Mesothelial cell of epicardium (in vitro differentiated cells): ENCODE results near the gene PCNX2. TPM values are rescaled to one million over a fixed set of nuclear protein-coding genes. Genes with fewer than 3 reads are reported as not detected.

ENCODE experiments used
- DNase-seq, 2 experiments: peaks; one replicate each; pipeline ENCODE4 v3.0.0; 2021; ENCODE audit warnings: low spot score in 2 of 2; ENCODE audit not compliant: unreplicated experiment in 2 of 2
- H3K27ac Mint-ChIP-seq: 2 replicates; pipeline ENCODE4 v1.8.0; 2021; ENCODE audit warnings: mixed read lengths
- H3K27me3 Mint-ChIP-seq: 2 replicates; pipeline ENCODE4 v1.8.0; 2021; ENCODE audit warnings: low read depth, mixed read lengths
- H3K36me3 Mint-ChIP-seq: 2 replicates; pipeline ENCODE4 v1.8.0; 2021; ENCODE audit warnings: mixed read lengths
- H3K4me1 Mint-ChIP-seq: 2 replicates; pipeline ENCODE4 v1.8.0; 2021; ENCODE audit warnings: mixed read lengths
- H3K4me3 Mint-ChIP-seq: 2 replicates; pipeline ENCODE4 v1.8.0; 2021; ENCODE audit warnings: mild to moderate bottlenecking, moderate library complexity, mixed read lengths
- H3K9me3 Mint-ChIP-seq: 2 replicates; pipeline ENCODE4 v1.8.0; 2021; ENCODE audit warnings: mixed read lengths
- CTCF ChIP-seq: fragments of 200-600 bp; sonication (generic); IDR thresholded peaks from one replicate; pipeline ENCODE4 v1.5.0; 2021; ENCODE audit warnings: antibody characterized with exemption; ENCODE audit not compliant: unreplicated experiment
- total RNA-seq: library from RNA; stranded (reverse); gene quantifications from 3 replicates; pipeline ENCODE4 v1.2.1, GENCODE V29; 2021

PCNX2 gene
- total RNA-seq, 1 donor from 2014 or later, result 28.4 TPM

DNA sequence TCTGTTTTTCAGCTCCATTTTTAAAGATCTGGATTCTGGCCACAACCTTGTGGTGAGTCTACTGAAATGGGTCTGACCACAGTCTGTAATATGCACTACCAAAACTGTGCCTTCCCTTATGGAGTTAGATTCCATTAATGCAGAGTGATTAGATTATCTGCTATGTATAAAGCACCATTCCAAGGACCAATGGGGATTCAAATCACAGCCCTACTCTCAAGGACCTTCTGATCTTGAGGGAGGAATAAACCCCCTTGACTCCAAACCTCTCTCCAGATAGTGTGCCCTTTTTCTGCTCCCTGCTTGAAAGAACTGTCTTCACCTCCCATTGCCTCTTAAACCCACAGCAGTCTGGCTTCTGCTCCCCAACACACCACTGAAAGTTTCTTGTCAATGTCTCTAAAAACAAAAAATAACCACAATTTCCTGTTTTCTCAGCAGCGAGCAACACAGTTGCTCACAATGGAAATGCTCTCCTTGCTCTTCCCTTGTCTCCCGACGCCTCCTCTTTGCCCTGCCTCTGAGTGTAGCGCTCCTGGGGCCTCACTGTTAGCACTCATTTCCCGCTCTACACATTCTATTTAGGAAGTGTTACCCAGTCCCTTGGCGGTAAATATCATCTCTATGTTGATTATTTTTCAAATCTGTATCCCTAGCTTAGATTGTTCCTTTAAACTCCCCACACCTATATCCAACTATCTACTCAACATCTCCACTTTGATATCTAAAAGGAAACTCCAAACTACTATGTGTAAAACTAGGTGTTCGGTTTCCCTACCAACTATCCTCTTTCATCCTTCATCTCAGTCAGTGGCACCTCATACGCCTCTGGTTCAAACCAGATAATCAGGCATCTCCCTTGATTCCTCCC, 13.6 kb downstream of the PCNX2 start:
- Mint-ChIP-seq H3K36me3 (no peaks in the 10 kb centered on the region), H3K4me3 (no peak overlapping the region), H3K27me3 (no peaks in the 10 kb centered on the region), H3K4me1 (peaks cover 7% of the 10 kb centered on the region), H3K9me3 (peaks cover 4% of the 10 kb centered on the region), H3K27ac (no peak overlapping the region)
- TF ChIP-seq CTCF, result no peak
- no peak for DNase-seq

DNA sequence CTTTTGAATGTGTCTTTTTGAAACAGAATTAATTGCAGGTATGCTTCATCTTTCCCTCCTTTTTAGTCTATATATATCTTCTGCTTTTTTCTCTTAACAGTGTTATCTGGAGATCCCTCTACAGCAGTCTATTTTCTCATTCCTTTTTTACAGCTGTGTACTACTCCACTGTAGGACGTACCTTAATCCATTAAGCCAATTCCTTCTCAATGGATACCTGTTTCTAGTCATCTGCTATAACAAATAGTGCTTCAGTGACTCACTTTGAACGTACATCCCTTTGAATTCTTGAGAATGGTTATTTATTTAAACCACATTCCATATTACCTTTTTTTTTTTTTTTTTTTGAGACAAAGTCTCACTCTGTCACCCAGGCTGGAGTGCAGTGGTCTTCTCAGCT, 15.6 kb downstream of the PCNX2 start:
- Mint-ChIP-seq H3K27ac (no peak overlapping the region), H3K27me3 (no peaks in the 10 kb centered on the region), H3K4me3 (no peak overlapping the region), H3K4me1 (peaks cover 7% of the 10 kb centered on the region), H3K9me3 (peaks cover 8% of the 10 kb centered on the region), H3K36me3 (peaks cover 3% of the 10 kb centered on the region)
- TF ChIP-seq CTCF, result no peak
- DNase-seq, result no peak

DNA sequence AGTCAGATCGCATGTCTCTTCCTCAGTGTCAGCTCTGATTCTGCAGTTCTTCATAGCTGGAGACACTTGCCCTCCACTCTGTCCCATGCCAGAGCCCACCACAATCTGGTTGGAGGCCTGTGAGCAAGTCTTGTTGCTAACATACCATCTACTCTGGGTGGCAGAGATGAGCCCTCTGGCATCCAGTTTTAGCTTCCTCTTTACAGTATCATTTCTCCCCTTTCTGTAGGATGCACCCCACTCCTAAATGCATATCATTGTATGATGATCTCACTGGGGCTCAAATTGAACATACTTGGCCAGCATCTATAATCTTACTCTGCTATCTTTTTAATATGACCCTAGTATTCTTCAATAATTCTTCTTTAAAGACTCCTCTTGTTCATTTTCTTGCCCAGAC, 16.9 kb downstream of the PCNX2 start:
- peaks cover 7% of the 10 kb centered on the region for H3K4me1 Mint-ChIP-seq
- H3K27ac Mint-ChIP-seq, result no peak overlapping the region
- no peak overlapping the region for H3K4me3 Mint-ChIP-seq
- no peak for DNase-seq
- no peak for TF ChIP-seq CTCF
- H3K27me3 Mint-ChIP-seq, result no peaks in the 10 kb centered on the region
- peaks cover 8% of the 10 kb centered on the region for H3K9me3 Mint-ChIP-seq
- peaks cover 3% of the 10 kb centered on the region for H3K36me3 Mint-ChIP-seq

DNA sequence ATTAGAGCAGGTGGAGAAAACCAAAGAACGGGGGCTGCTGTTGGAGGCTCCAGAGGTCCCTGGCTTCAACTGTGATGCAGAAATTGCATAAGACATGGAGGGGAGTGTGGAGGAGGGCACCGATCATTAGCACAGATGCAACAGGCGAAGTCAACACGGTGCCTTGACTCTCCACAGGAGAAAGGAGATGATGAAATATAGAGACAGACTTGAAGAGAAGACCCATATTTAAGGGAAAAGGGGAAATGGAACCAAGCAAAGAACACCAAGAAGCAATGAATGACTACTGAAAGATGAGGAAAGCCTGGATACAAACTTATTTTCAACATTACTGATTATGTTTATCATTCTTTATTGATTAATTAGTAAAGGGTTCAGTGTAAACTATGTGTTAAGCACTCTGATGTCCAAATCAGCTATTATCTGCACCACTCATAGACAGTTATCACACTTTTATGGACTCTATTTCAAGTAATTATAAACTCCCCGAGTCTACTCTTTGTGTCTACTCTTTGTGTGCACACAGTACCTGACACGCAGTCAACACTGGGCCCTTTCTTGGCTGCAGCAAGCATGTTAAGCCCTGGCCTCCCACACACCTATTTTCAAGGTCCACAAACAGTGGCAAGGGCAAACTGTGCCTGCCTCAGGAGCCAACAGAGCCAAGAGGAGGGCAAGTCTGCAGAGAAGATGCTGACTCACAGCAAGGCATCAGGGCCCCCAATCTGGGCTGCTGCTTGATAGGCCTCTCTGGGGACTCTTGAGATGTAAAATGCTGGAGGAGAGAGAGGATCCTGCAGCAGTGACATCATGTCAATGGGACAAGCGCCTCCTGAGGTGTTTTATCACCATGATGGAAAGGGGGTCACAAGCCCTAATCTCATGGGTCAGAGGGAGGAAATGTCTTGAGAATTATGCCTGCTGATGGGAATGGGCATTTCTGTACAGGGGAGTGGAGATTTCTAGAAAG, 17.6 kb downstream of the PCNX2 start:
- Mint-ChIP-seq H3K27me3 (no peaks in the 10 kb centered on the region), H3K9me3 (peaks cover 8% of the 10 kb centered on the region), H3K4me1 (peaks cover 7% of the 10 kb centered on the region), H3K27ac (no peak overlapping the region), H3K36me3 (peaks cover 3% of the 10 kb centered on the region), H3K4me3 (no peak overlapping the region)
- DNase-seq, result no peak
- TF ChIP-seq CTCF, result no peak

DNA sequence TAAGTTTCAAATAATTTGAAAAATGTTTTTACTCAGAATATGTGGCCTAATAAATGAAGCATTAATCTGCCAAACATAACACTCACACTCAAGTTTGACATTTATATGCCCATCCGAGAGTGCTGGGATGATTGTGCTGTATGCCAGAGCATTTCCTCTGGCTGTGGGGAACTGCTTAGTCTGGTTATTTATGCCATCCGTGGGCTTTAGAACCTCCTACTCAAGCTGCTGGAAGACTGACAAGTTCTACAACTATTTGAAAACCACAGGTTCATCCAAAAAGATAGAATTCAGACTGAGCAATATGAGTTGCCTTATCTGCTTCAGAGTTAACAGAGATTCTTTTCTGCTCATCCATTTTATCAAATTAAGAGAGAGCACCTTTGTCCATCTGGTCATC, 25.9 kb downstream of the PCNX2 start:
- Mint-ChIP-seq H3K36me3 (peaks cover 10% of the 10 kb centered on the region), H3K4me1 (no peaks in the 10 kb centered on the region), H3K4me3 (no peak overlapping the region), H3K9me3 (peaks cover 9% of the 10 kb centered on the region), H3K27ac (no peak overlapping the region), H3K27me3 (no peaks in the 10 kb centered on the region)
- no peak for TF ChIP-seq CTCF
- DNase-seq, result no peak
